ENCODE results near the gene NRG4. TPM values are rescaled to one million over a fixed set of nuclear protein-coding genes. Genes with fewer than 3 reads are reported as not detected.

Gene NRG4
- total and polyA plus RNA-seq, 2 experiments from 2014 or later, result 0.50 to 1.5 TPM

DNA sequence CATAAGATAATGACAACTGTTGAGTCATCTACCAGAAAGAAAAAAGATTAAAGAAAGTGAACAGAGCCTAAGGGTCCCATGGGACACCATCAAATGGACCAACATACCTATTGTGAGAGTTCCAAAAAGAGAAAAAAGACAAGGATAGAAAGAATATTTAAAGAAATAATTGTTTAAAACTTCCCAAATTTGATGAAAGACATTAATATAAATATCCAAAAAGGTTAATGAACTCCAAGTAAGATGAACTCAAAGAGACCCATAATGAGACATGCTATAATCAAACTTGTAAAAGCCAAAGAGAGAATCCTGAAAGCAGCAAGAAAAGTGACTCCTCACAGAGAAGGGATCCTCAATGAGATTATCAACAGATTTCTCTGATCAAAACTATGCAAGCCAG lies 8.9 kb downstream of the NRG4 start:
- Histone ChIP-seq H2AFZ (no peak overlapping the region), H3K4me3 (no peak overlapping the region), H3K27ac (no peak overlapping the region), H4K20me1 (ENCODE audit: insufficient read depth, poor library complexity, severe bottlenecking) (no peaks in the 10 kb centered on the region), H3K4me1 (ENCODE audit: insufficient read depth) (no peaks in the 10 kb centered on the region), H3K36me3 (replicated peaks; ENCODE audit: insufficient read depth, low read depth) (no peaks in the 10 kb centered on the region), H3K27me3 (no peaks in the 10 kb centered on the region), H3K4me2 (no peak overlapping the region), H3K9me2 (replicated peaks; ENCODE audit: insufficient read depth) (no peaks in the 10 kb centered on the region), H3K9me3 (ENCODE audit: low read depth) (no peaks in the 10 kb centered on the region), H3K79me2 (no peaks in the 10 kb centered on the region)
- no peak for TF ChIP-seq EZH2phosphoT487 (IDR thresholded peaks at IDR 0.05; ENCODE audit: low read depth, severe bottlenecking, unreplicated experiment)
- TF ChIP-seq, protein P1, sequence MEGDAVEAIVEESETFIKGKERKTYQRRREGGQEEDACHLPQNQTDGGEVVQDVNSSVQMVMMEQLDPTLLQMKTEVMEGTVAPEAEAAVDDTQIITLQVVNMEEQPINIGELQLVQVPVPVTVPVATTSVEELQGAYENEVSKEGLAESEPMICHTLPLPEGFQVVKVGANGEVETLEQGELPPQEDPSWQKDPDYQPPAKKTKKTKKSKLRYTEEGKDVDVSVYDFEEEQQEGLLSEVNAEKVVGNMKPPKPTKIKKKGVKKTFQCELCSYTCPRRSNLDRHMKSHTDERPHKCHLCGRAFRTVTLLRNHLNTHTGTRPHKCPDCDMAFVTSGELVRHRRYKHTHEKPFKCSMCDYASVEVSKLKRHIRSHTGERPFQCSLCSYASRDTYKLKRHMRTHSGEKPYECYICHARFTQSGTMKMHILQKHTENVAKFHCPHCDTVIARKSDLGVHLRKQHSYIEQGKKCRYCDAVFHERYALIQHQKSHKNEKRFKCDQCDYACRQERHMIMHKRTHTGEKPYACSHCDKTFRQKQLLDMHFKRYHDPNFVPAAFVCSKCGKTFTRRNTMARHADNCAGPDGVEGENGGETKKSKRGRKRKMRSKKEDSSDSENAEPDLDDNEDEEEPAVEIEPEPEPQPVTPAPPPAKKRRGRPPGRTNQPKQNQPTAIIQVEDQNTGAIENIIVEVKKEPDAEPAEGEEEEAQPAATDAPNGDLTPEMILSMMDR (IDR thresholded peaks at IDR 0.05; ENCODE audit: poor library complexity), result no peak
- no peak for TF ChIP-seq EZH2 (IDR thresholded peaks at IDR 0.05; ENCODE audit: borderline replicate concordance)
- no peak for DNase-seq (ENCODE audit: low spot score)

GRCh38 chr15:75995611-75996010 lies 16.6 kb downstream of the NRG4 start:
- no peak overlapping the region for H2AFZ ChIP-seq
- H3K4me1 ChIP-seq (ENCODE audit: insufficient read depth), result no peaks in the 10 kb centered on the region
- H3K27ac ChIP-seq, result no peak overlapping the region
- no peaks in the 10 kb centered on the region for H3K79me2 ChIP-seq
- H3K4me3 ChIP-seq, result no peak overlapping the region
- WGBS (ENCODE audit: low lambda C conversion rate, missing lambda C conversion rate), result 97% methylated on average over 1 of the region's 1 CpG
- DNase-seq (ENCODE audit: low spot score), result no peak
- no peak for TF ChIP-seq EZH2 (IDR thresholded peaks at IDR 0.05; ENCODE audit: borderline replicate concordance)
- TF ChIP-seq EZH2phosphoT487 (IDR thresholded peaks at IDR 0.05; ENCODE audit: low read depth, severe bottlenecking, unreplicated experiment), result no peak
- TF ChIP-seq, protein P1 (IDR thresholded peaks at IDR 0.05; ENCODE audit: poor library complexity), result no peak
- H3K36me3 ChIP-seq (replicated peaks; ENCODE audit: insufficient read depth, low read depth), result no peaks in the 10 kb centered on the region
- no peaks in the 10 kb centered on the region for H3K27me3 ChIP-seq
- H3K9me3 ChIP-seq (ENCODE audit: low read depth), result no peaks in the 10 kb centered on the region
- no peak overlapping the region for H3K4me2 ChIP-seq
- no peaks in the 10 kb centered on the region for H4K20me1 ChIP-seq (ENCODE audit: insufficient read depth, poor library complexity, severe bottlenecking)
- H3K9me2 ChIP-seq (replicated peaks; ENCODE audit: insufficient read depth), result no peaks in the 10 kb centered on the region

- 93% methylated on average over 1 of the region's 1 CpG for WGBS (ENCODE audit: low lambda C conversion rate, missing lambda C conversion rate)
- no peaks in the 10 kb centered on the region for H3K79me2 ChIP-seq
- DNase-seq (ENCODE audit: low spot score), result no peak
- H2AFZ ChIP-seq, result no peak overlapping the region
- no peak overlapping the region for H3K4me3 ChIP-seq
- H3K9me3 ChIP-seq (ENCODE audit: low read depth), result no peaks in the 10 kb centered on the region
- no peaks in the 10 kb centered on the region for H3K9me2 ChIP-seq (replicated peaks; ENCODE audit: insufficient read depth)
- no peaks in the 10 kb centered on the region for H3K4me1 ChIP-seq (ENCODE audit: insufficient read depth)
- H3K27me3 ChIP-seq, result no peaks in the 10 kb centered on the region
- H3K27ac ChIP-seq, result no peak overlapping the region
- no peak overlapping the region for H3K4me2 ChIP-seq
- TF ChIP-seq, protein P1 (IDR thresholded peaks at IDR 0.05; ENCODE audit: poor library complexity), result no peak
- TF ChIP-seq EZH2 (IDR thresholded peaks at IDR 0.05; ENCODE audit: borderline replicate concordance) (no peak), EZH2phosphoT487 (IDR thresholded peaks at IDR 0.05; ENCODE audit: low read depth, severe bottlenecking, unreplicated experiment) (no peak)
- no peaks in the 10 kb centered on the region for H3K36me3 ChIP-seq (replicated peaks; ENCODE audit: insufficient read depth, low read depth)
- no peaks in the 10 kb centered on the region for H4K20me1 ChIP-seq (ENCODE audit: insufficient read depth, poor library complexity, severe bottlenecking)
These were observed 18.0 kb downstream of the NRG4 start for GRCh38 chr15:75994220-75994619.

DNA sequence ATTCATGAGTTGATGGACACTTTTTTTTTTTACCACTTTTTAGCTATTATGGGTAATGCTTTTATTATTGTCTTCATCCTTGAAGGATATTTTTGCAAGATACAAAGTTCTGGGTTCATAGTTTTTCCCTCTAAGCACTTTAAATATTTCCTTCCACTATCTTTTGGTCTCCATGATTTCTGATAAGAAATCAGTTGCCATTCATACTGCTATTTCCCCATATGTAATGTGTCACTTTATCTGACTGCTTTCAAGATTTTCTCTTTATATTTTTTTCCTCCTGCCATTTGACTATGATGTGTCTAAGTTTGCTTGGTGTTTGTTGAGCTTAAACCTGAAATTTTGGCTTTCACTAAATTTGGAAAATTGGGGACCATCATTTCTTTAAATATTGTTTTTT lies 19.3 kb downstream of the NRG4 start:
- Histone ChIP-seq H3K9me2 (replicated peaks; ENCODE audit: insufficient read depth) (no peaks in the 10 kb centered on the region), H3K27ac (no peak overlapping the region), H3K4me2 (no peak overlapping the region), H3K4me3 (no peak overlapping the region), H3K36me3 (replicated peaks; ENCODE audit: insufficient read depth, low read depth) (no peaks in the 10 kb centered on the region), H3K27me3 (no peaks in the 10 kb centered on the region), H3K4me1 (ENCODE audit: insufficient read depth) (no peaks in the 10 kb centered on the region), H4K20me1 (ENCODE audit: insufficient read depth, poor library complexity, severe bottlenecking) (no peaks in the 10 kb centered on the region), H2AFZ (no peak overlapping the region), H3K9me3 (ENCODE audit: low read depth) (no peaks in the 10 kb centered on the region), H3K79me2 (no peaks in the 10 kb centered on the region)
- TF ChIP-seq EZH2phosphoT487 (IDR thresholded peaks at IDR 0.05; ENCODE audit: low read depth, severe bottlenecking, unreplicated experiment) (no peak), EZH2 (IDR thresholded peaks at IDR 0.05; ENCODE audit: borderline replicate concordance) (no peak)
- TF ChIP-seq, protein P1 (IDR thresholded peaks at IDR 0.05; ENCODE audit: poor library complexity), result no peak
- DNase-seq (ENCODE audit: low spot score), result no peak
